Esophagus squamous epithelium (tissue), 5 donors: Measurements from ENCODE around the gene ZBTB42. TPM values are rescaled to one million over a fixed set of nuclear protein-coding genes. Genes with fewer than 3 reads are reported as not detected.

Experiments used
- DNase-seq: peaks from one replicate; lab custom pipeline; 2025; lab: John Stamatoyannopoulos, UW
- H3K27ac ChIP-seq, 4 donors: fragments of 200-600 bp; sonication (generic); one replicate each; pipeline ENCODE4 v1.5.1; 2016 to 2019; ENCODE audit warnings: mild to moderate bottlenecking in 1 of 4
- H3K27me3 ChIP-seq, 4 donors: fragments of 200-600 bp; sonication (generic); 1 replicate in 3 of 4; 2 replicates in 1 of 4; pipeline versions ENCODE4 v1.5.1 to v1.6.0; 2017 to 2021; ENCODE audit warnings: antibody characterized with exemption in 1 of 4
- H3K36me3 ChIP-seq, 3 donors: fragments of 200-600 bp; sonication (generic); one replicate each; pipeline ENCODE4 v1.5.1; 2016 to 2019
- H3K4me1 ChIP-seq, 3 donors: fragments of 200-600 bp; sonication (generic); one replicate each; pipeline ENCODE4 v1.5.1; 2017 to 2019
- H3K4me3 ChIP-seq, 4 donors: fragments of 200-600 bp; sonication (generic); 1 replicate in 3 of 4; 2 replicates in 1 of 4; pipeline ENCODE4 v1.5.1; 2016 to 2019; ENCODE audit warnings: mild to moderate bottlenecking in 2 of 4, moderate library complexity in 1 of 4
- H3K9me3 ChIP-seq, 3 donors: fragments of 200-600 bp; sonication (generic); one replicate each; pipeline ENCODE4 v1.5.1; 2016 to 2019
- POLR2A ChIP-seq, 4 donors: fragments of 450-650 bp; IDR thresholded peaks; one replicate each; pipeline ENCODE4 v1.6.1; 2017; ENCODE audit warnings: antibody characterized with exemption in 4 of 4, mild to moderate bottlenecking in 4 of 4, moderate library complexity in 3 of 4
- WGBS, 2 donors: methylation state at CpG; one replicate each; pipeline ENCODE4 v1.1.5; 2018; 5-methylcytosine and 5-hydroxymethylcytosine counted together
- intact Hi-C: fragments of 100-400 bp; cut with DNase I; formaldehyde crosslinking; loops from one replicate; pipeline ENCODE4 v1.15.0; 2022
- total RNA-seq, 4 donors: library from RNA; depleted of rRNA; stranded (reverse); fragments of >200 nt; gene quantifications; one replicate each; pipeline ENCODE4 v1.1.0, GENCODE V29; 2016
- TF ChIP-seq, protein P1 (sequence below), 6 experiments: fragments of 450-650 bp in 4 of 6; fragments of 200-600 bp in 2 of 6; sonication (generic) in 2 of 6; IDR thresholded peaks; one replicate each; pipeline ENCODE4 v1.5.1; 2016 to 2019; ENCODE audit warnings: antibody characterized with exemption in 6 of 6, mild to moderate bottlenecking in 4 of 6, moderate library complexity in 4 of 6
- donor health status: DM: yes; HTN: yes; CAD: no.

ZBTB42 gene
- total RNA-seq, 4 donors from 2014 or later: 4.7 to 14.2 (median 8.4) TPM

DNA sequence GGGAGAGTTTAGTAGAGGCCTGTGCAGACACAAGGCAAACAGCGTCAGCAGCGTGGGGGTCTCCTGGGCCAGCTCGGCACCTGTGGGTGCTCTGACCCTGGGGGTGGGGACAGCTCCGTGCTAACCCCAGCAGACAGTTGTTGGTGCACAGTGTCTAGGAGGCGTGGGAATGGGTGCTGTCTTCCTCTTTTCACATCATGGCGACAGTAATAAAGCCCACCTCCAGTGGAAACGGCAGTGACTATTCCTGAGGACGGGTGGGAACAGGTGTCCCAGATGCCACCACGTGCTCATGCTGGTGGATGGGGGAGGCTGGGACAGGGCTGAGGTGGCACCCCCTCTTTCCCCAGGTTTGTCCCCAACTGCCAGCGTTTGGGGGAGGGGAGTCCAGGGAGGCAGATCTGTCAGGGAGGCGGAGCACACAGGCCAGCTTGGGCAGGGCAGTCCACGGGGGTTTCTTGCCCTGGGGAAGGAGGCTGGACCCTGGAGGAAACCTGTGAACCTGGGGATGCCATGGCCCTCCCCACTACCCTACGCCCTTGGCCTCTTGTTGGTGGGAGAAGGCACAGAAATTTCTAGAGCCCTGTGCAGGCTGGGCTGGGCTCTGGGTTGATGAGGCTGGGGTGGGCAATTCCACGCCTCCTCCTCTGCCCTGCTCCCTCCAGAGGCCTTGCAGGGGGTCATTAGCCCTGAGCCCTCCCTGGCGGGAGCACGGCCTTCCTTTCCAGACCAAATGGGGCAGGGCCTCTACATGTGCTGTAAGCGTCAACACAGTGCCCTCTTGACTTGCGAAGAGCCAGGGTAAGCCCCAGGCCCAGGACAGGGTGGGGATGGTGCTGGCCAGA, 3.8 kb downstream of the ZBTB42 start:
- Histone ChIP-seq H3K9me3 (no peaks in the 10 kb centered on the region), H3K27ac (peak overlapping the region in 1 of 4 donors; percentile 21), H3K36me3 (no peaks in the 10 kb centered on the region), H3K4me3 (no peak overlapping the region), H3K4me1 (peaks cover 27 to 58% (median 32%) of the 10 kb centered on the region in 3 donors), H3K27me3 (no peaks in the 10 kb centered on the region)
- intact Hi-C loops: no loop called here
- TF ChIP-seq POLR2A (IDR thresholded peaks at IDR 0.05): no peak
- TF ChIP-seq, protein P1, sequence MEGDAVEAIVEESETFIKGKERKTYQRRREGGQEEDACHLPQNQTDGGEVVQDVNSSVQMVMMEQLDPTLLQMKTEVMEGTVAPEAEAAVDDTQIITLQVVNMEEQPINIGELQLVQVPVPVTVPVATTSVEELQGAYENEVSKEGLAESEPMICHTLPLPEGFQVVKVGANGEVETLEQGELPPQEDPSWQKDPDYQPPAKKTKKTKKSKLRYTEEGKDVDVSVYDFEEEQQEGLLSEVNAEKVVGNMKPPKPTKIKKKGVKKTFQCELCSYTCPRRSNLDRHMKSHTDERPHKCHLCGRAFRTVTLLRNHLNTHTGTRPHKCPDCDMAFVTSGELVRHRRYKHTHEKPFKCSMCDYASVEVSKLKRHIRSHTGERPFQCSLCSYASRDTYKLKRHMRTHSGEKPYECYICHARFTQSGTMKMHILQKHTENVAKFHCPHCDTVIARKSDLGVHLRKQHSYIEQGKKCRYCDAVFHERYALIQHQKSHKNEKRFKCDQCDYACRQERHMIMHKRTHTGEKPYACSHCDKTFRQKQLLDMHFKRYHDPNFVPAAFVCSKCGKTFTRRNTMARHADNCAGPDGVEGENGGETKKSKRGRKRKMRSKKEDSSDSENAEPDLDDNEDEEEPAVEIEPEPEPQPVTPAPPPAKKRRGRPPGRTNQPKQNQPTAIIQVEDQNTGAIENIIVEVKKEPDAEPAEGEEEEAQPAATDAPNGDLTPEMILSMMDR (IDR thresholded peaks at IDR 0.05): no peak
- no peak for DNase-seq
- WGBS, 2 donors: 74% methylated on average over 3 to 8 of the region's 18 CpGs

DNA sequence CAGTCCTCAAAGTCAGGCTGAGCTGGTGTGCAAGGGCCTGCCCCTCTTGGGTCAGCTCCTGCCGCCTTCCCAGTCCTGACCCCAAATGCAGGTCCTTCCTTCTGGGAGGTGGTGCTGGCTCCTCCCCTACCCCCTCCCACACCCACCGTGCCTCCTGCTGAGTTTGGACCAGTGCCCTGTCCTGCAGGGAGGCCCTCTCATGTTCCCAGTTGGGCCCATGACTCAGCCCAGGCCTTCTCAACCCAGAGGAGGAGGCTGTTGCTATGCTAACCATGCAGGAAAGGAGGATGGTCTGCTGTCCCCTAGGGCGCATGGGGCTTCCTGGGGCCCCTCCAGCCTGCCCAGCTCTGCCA, 4.4 kb downstream of the ZBTB42 start:
- Histone ChIP-seq H3K4me1 (peaks cover 23 to 52% (median 26%) of the 10 kb centered on the region in 3 donors), H3K27ac (peak overlapping the region in 2 of 4 donors; percentile 17 to 21), H3K4me3 (no peak overlapping the region), H3K27me3 (no peaks in the 10 kb centered on the region), H3K36me3 (no peaks in the 10 kb centered on the region), H3K9me3 (no peaks in the 10 kb centered on the region)
- TF ChIP-seq, protein P1 (IDR thresholded peaks at IDR 0.05): no peak
- intact Hi-C loops: no loop called here
- 52% methylated on average over 2 of the region's 3 CpGs; no CpG with 5 or more reads in 1 of the 2 donors for WGBS, 2 donors
- DNase-seq: no peak

DNA sequence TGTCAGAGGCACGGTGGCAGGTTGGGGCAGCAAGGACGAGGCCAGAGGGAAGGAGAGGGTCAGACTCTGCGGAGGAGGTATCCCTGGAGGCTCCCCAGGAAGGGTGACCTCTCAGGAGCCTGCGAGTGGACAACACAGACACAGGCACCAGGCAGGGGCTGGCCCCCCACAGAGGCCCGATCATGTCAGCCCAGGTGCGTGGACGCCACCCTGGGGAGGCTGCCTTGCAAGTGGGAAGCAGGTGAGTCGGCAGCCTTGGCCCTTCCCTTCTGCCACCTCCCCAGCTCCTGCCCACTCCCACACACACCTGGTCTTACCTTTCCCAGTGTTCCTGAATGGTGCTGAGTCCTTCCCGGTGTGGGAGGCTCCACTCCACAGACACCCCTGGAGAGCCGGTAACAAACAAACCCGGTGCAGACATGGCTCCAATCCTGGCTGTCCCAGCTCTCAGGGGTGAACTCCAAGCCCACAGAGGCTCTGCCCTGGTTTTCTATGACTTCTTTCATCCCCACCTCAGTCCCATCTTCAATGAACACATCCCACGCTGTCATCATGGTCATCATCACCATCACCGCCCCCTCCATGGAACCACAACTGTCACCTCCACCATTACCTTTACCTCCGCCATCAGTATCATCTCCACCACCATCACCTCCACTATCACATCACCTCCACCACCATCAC, 5.2 kb downstream of the ZBTB42 start:
- no peak for TF ChIP-seq POLR2A (IDR thresholded peaks at IDR 0.05)
- TF ChIP-seq, protein P1 (IDR thresholded peaks at IDR 0.05): no peak
- intact Hi-C loops: no loop called here
- Histone ChIP-seq H3K27me3 (no peaks in the 10 kb centered on the region), H3K4me3 (no peak overlapping the region), H3K36me3 (no peaks in the 10 kb centered on the region), H3K4me1 (peaks cover 23 to 50% (median 24%) of the 10 kb centered on the region in 3 donors), H3K9me3 (no peaks in the 10 kb centered on the region), H3K27ac (peak overlapping the region in 2 of 4 donors; percentile 17 to 21)
- DNase-seq: no peak
- 80 to 82% methylated on average over 7 of the region's 14 CpGs for WGBS, 2 donors

DNA sequence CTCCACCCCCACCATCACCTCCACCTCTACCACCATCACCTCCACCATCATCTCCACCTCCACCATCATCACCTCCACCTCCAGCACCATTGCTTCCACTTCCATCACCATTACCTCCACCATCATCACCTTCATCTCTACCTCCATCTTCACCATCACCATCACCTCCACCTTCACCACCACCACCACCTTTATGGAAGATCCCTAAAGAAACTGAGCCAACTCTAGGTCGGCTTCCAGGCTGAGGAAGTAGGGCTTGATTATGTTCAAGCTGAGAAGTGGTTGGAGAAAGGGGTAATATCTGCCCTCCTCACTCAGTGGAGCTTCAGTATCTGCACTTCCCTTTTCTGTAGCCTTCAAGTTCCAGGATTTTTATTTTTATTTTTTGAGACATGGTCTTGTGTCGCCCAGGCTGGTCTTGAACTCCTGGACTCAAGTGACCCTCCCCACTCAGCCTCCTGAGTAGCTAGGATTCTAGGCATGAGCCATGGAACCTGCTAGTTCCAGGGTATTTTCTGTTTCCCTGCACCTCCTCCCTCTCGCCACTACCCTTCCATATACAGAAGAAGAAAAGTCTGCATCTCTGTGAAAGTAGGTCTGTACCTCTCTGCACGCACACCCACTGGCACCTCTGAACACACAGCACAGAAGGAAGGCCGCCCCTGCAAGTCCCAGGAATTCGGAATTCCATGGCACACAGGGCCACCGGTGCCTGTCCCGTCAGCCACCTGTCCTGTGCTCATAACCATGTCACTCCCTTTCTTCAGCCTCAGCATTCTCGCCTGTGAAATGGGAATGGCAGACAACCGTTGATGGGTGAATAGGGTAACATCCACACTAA, 5.9 kb downstream of the ZBTB42 start:
- WGBS, 2 donors: 81 to 83% methylated on average over 8 to 10 of the region's 10 CpGs
- Histone ChIP-seq H3K27ac (no peak overlapping the region), H3K4me1 (peaks cover 15 to 42% (median 17%) of the 10 kb centered on the region in 3 donors), H3K36me3 (no peaks in the 10 kb centered on the region), H3K4me3 (no peak overlapping the region), H3K27me3 (no peaks in the 10 kb centered on the region), H3K9me3 (no peaks in the 10 kb centered on the region)
- DNase-seq: no peak
- TF ChIP-seq, protein P1 (IDR thresholded peaks at IDR 0.05): no peak
- no peak for TF ChIP-seq POLR2A (IDR thresholded peaks at IDR 0.05)
- intact Hi-C loops: no loop called here
